HEK293T (cell line): ENCODE data around the gene ELP1.

Experiments
- HDGF ChIP-seq: fragments of 450-650 bp; IDR thresholded peaks from 2 replicates; pipeline ENCODE4 v1.6.1; 2017; ENCODE audit warnings: antibody characterized with exemption, borderline replicate concordance
- SUZ12 ChIP-seq: fragments of 450-650 bp; IDR thresholded peaks from 2 replicates; pipeline ENCODE4 v1.6.1; 2016; ENCODE audit warnings: mild to moderate bottlenecking

DNA sequence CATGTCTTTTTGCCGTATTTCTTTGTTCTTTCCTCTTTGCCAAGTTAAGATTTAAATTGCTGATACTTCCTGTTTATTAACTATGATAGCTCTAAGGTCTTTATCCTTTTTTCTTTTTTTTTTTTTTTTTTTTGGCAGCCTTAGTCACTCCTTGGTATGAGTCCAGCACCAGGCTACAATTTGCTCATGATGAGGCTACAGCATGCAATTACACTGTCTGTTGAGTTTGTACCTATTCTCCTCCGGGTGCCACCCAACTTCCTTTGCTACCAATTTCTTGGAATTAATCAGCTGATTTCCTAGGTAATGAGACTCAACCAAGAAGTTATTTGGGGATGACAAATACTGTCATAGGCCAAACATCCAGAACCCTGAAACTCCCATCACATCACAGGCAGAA lies 103.7 kb downstream of the ELP1 start:
- TF ChIP-seq SUZ12 = no peak
- TF ChIP-seq HDGF = no peak
